EH (cell line): ENCODE data around the gene NTSR1.

ENCODE experiments used
- DNase-seq: peaks from one replicate; pipeline ENCODE4 v3.0.0-alpha.2; 2015; ENCODE audit warnings: low read depth

The NTSR1 gene

GRCh38 chr20:62740286-62741141 is 31.9 kb downstream of the NTSR1 start:
- DNase-seq = peak; percentile 91

GRCh38 chr20:62741191-62741691 is 32.6 kb downstream of the NTSR1 start:
- DNase-seq = peak; percentile 34

- DNase-seq = no peak
Observed at GRCh38 chr20:62741701-62742491, 33.3 kb downstream of the NTSR1 start.

GRCh38 chr20:62742550-62742949 is 33.9 kb downstream of the NTSR1 start:
- no peak for DNase-seq

- DNase-seq = no peak
Observed at GRCh38 chr20:62742979-62743776, 34.5 kb downstream of the NTSR1 start.

GRCh38 chr20:62743777-62744317 is 35.2 kb downstream of the NTSR1 start:
- DNase-seq = no peak

GRCh38 chr20:62744741-62745191 is 36.1 kb downstream of the NTSR1 start:
- DNase-seq = no peak

GRCh38 chr20:62745279-62745951 is 36.8 kb downstream of the NTSR1 start:
- DNase-seq = no peak

- no peak for DNase-seq
Observed at GRCh38 chr20:62745952-62746288, 37.3 kb downstream of the NTSR1 start.

GRCh38 chr20:62748311-62748710 is 39.7 kb downstream of the NTSR1 start:
- DNase-seq = no peak

- DNase-seq = no peak
Observed at GRCh38 chr20:62749851-62750445, 41.3 kb downstream of the NTSR1 start.

- no peak for DNase-seq
Observed at GRCh38 chr20:62751551-62752150, 43.0 kb downstream of the NTSR1 start.

GRCh38 chr20:62752181-62752670 is 43.6 kb downstream of the NTSR1 start:
- DNase-seq = no peak

- DNase-seq = peak; percentile 38
Observed at GRCh38 chr20:62752671-62753501, 44.2 kb downstream of the NTSR1 start.

GRCh38 chr20:62753626-62754025 is 45.0 kb downstream of the NTSR1 start:
- DNase-seq = no peak

- DNase-seq = no peak
Observed at GRCh38 chr20:62754122-62754990, 45.7 kb downstream of the NTSR1 start.

GRCh38 chr20:62754991-62755356 is 46.3 kb downstream of the NTSR1 start:
- no peak for DNase-seq
